T-helper 1 cell treated with Interleukin-12 subunit alpha and Interleukin-12 subunit beta and Interleukin-4 antibody, amounts not matched to agents 30 μg/mL and 1 μg/mL, for 36 hours (primary cell): ENCODE results near the gene AMER3.

Source experiments
- H3K27ac Mint-ChIP-seq: one replicate; pipeline ENCODE4 v1.8.0; 2021; ENCODE audit warnings: mild to moderate bottlenecking, mixed read lengths
- H3K27me3 Mint-ChIP-seq: one replicate; pipeline ENCODE4 v1.8.0; 2021; ENCODE audit warnings: low read depth, mixed read lengths
- H3K36me3 Mint-ChIP-seq: one replicate; pipeline ENCODE4 v1.8.0; 2021; ENCODE audit warnings: low read depth, mixed read lengths
- H3K4me1 Mint-ChIP-seq: one replicate; pipeline ENCODE4 v1.8.0; 2021; ENCODE audit warnings: low read depth, mixed read lengths
- H3K4me3 Mint-ChIP-seq: one replicate; pipeline ENCODE4 v1.8.0; 2021; ENCODE audit warnings: mild to moderate bottlenecking, moderate library complexity, mixed read lengths
- H3K9me3 Mint-ChIP-seq: one replicate; pipeline ENCODE4 v1.8.0; 2021; ENCODE audit warnings: mixed read lengths

Gene AMER3

DNA sequence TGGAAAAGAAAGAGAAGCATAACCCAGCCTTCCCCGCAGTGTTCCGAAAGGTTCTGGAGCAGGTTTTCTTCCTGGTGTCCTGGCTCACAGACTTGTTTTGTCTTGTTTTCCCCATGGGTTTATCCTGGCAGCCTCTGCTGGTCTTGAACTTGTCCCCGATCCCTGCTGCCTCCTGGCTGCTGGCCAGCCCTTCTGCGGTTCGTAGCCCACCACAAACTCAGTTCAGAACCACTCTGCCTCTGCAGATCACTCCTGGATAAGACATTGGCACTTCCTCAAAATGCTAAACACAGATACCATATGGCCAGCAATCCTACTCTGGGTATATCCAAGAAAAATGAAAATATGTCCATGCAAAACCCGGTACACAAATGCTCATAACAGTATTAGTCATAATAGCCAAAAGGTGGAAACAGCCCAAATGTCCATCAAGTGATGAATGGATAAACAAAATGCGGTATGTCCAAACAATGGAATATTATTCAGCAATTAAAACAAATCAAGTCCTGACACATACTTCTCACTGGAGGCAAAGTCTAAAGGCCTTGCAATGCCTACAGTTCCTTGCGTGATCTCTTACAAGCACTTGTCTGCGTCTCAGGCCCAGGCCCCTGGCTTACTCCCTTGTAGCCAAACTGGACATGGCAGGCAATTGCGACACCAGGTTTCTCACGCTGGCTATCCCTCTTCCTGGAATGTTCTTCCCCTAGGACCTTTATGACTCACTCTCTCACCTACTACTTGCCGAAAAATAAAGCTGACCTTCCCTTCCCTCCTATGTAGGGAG is 53.3 kb downstream of the AMER3 start:
- H3K27ac Mint-ChIP-seq, result no peak overlapping the region
- no peaks in the 10 kb centered on the region for H3K36me3 Mint-ChIP-seq
- no peaks in the 10 kb centered on the region for H3K4me1 Mint-ChIP-seq
- no peaks in the 10 kb centered on the region for H3K9me3 Mint-ChIP-seq
- H3K27me3 Mint-ChIP-seq, result peaks cover 29% of the 10 kb centered on the region
- H3K4me3 Mint-ChIP-seq, result no peak overlapping the region

DNA sequence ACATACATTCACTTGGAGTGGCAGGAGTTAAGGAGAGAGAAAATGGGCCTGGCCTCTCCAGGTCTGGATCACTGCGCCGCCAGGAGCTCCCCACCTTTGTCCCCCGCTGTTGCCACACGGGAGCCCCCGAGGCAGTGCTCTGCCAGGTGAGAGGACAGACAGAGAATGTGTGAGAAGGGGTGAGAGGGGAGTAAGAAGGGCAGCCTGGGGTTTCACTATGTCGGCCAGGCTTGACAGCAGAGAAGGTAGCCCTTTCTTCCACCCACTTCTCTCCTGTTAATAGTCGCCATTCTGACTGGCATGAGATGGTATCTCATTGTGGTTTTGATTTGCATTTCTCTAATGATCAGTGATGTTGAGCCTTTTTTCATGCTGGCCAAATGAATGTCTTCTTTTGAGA is 55.1 kb downstream of the AMER3 start:
- no peak overlapping the region for H3K27ac Mint-ChIP-seq
- H3K9me3 Mint-ChIP-seq, result no peaks in the 10 kb centered on the region
- H3K4me1 Mint-ChIP-seq, result no peaks in the 10 kb centered on the region
- peaks cover 36% of the 10 kb centered on the region for H3K27me3 Mint-ChIP-seq
- no peak overlapping the region for H3K4me3 Mint-ChIP-seq
- H3K36me3 Mint-ChIP-seq, result no peaks in the 10 kb centered on the region

DNA sequence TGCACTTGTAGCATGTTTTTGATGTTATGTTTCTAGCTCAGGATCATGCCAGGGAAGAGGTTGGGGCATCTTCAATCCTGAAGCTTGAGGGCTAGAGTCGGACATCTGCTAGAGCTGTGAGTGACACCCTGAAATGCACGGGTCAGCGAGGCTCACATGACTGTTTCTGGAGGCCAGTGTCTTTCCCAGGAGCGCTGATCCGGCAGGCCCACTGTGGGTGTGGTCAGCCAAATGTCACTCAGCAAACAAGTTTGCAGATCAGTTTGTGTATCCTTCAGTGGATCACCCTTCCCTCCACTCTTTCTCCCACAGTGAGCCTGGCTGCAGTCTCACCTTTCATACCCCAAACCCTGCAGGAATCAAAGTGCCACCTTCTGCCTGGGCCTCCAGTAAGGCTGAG is 58.4 kb downstream of the AMER3 start:
- no peak overlapping the region for H3K4me3 Mint-ChIP-seq
- peaks cover 31% of the 10 kb centered on the region for H3K27me3 Mint-ChIP-seq
- no peaks in the 10 kb centered on the region for H3K36me3 Mint-ChIP-seq
- H3K9me3 Mint-ChIP-seq, result no peaks in the 10 kb centered on the region
- H3K4me1 Mint-ChIP-seq, result no peaks in the 10 kb centered on the region
- H3K27ac Mint-ChIP-seq, result no peak overlapping the region

DNA sequence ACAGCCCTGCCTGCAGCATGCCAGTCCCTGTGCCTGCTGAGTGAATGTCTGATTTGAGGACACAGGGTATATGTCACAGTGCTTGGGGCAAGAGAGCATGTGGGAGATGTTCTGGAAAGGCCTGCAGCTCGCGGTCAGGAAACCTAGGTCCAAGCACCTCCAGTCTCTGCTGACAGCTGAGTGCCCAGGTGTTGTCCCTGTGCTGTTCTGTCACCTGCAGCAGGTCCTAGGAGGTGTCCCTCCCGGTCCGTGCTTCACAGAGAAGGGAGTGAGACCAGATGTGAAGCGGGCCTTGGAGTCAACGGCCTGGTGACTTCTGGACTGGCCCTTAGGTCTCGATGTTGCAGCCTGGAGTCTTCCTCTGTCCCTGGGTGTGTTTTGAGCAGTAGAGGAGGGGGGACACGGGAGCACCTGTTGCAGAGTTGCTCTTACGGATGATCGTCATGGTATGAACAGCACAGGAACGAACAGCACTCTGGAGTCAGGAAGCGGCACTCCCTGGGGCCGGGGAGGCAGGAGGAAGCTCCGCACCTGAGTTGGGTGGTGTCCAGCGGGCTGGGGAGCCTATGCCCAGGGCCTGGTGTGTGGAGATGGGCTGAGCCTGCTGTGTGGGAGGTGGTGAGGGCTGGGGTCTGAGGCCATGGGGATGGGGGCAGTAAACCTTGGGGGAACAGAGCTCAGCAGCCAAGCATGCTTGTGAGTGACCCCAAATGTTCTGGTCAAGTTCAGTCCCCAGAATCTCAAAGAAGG is 59.8 kb downstream of the AMER3 start:
- no peaks in the 10 kb centered on the region for H3K4me1 Mint-ChIP-seq
- no peak overlapping the region for H3K4me3 Mint-ChIP-seq

More for the DNA sequence above, 59.8 kb downstream of the AMER3 start:
- H3K27me3 Mint-ChIP-seq, result peaks cover 30% of the 10 kb centered on the region
- H3K36me3 Mint-ChIP-seq, result no peaks in the 10 kb centered on the region
- H3K27ac Mint-ChIP-seq, result no peak overlapping the region
- H3K9me3 Mint-ChIP-seq, result no peaks in the 10 kb centered on the region
